H1 (cell line): Measurements from ENCODE around the gene MCRS1. TPM values are rescaled to one million over a fixed set of nuclear protein-coding genes. Genes with fewer than 3 reads are reported as not detected.
"Not testable (repeated sequence)": the region's sequence is repeated elsewhere in the genome, so short reads cannot be mapped to it uniquely, and the experiment has no call there.

ENCODE experiments used
- CTCF ChIA-PET: fragments of 300-600 bp; sonication (Branson Sonifier 250); formaldehyde crosslinking; loops from one replicate; lab custom pipeline; 2021; ENCODE audit not compliant: partially characterized antibody; lab: Charles Lee
- POLR2A ChIA-PET: fragments of 300-600 bp; sonication (Branson Sonifier 250); formaldehyde crosslinking; loops from one replicate; lab custom pipeline; 2021; ENCODE audit warnings: inconsistent platforms; ENCODE audit not compliant: partially characterized antibody; lab: Charles Lee
- DNase-seq, 2 experiments: peaks; one replicate each; pipeline versions ENCODE4 v3.0.0 to v3.0.0-alpha.2; 2010 to 2022; ENCODE audit warnings: low spot score in 2 of 2, low read depth in 1 of 2, mixed read lengths in 1 of 2
- FAIRE-seq: peaks from 2 replicates; lab custom pipeline; 2011; peaks lifted over from hg19 to GRCh38; lab: Jason Lieb, UNC
- H2AFZ ChIP-seq: 2 replicates; pipeline ENCODE4 v1.8.1; 2012; ENCODE audit warnings: low read length, inconsistent platforms
- H2AK5ac ChIP-seq: 2 replicates; pipeline ENCODE4 v1.6.1; 2013; ENCODE audit warnings: low read depth, low read length
- H2BK120ac ChIP-seq: replicated peaks from 2 replicates; pipeline ENCODE3; 2013; ENCODE audit warnings: low read depth, low read length, inconsistent platforms
- H2BK12ac ChIP-seq: 2 replicates; pipeline ENCODE4 v1.6.1; 2013; ENCODE audit warnings: low read depth, low read length
- H2BK15ac ChIP-seq: 2 replicates; pipeline ENCODE4 v1.6.1; 2013; ENCODE audit warnings: low read length
- H2BK20ac ChIP-seq: 2 replicates; pipeline ENCODE4 v1.6.1; 2013; ENCODE audit warnings: low read length
- H2BK5ac ChIP-seq: 2 replicates; pipeline ENCODE4 v1.6.1; 2013; ENCODE audit warnings: low read depth, low read length
- H3K14ac ChIP-seq: 2 replicates; pipeline ENCODE4 v1.6.1; 2013; ENCODE audit warnings: inconsistent platforms; ENCODE audit not compliant: insufficient read length
- H3K18ac ChIP-seq: 2 replicates; pipeline ENCODE4 v1.6.1; 2013; ENCODE audit warnings: low read length; ENCODE audit errors: extremely low read depth
- H3K23ac ChIP-seq: 2 replicates; pipeline ENCODE4 v1.6.1; 2013; ENCODE audit warnings: inconsistent platforms; ENCODE audit not compliant: insufficient read length
- H3K23me2 ChIP-seq: 2 replicates; pipeline ENCODE4 v1.6.1; 2013; ENCODE audit warnings: low read depth, low read length
- H3K27ac ChIP-seq: 2 replicates; pipeline ENCODE4 v1.6.1; 2011; ENCODE audit warnings: low read depth, low read length, inconsistent platforms
- H3K27me3 ChIP-seq, 4 experiments: replicated peaks in 1 of 4; 1 replicate in 1 of 4; 2 replicates in 3 of 4; pipeline versions ENCODE4 v1.6.1 to v1.8.1; 2011 to 2013; ENCODE audit warnings: low read length in 3 of 4, mild to moderate bottlenecking in 3 of 4, inconsistent platforms in 2 of 4, mixed read lengths in 2 of 4, moderate library complexity in 1 of 4; ENCODE audit not compliant: control insufficient read depth in 3 of 4, insufficient read depth in 3 of 4; ENCODE audit errors: extremely low read depth in 1 of 4
- H3K36me3 ChIP-seq, 4 experiments: 2 replicates each; pipeline versions ENCODE4 v1.6.1 to v1.8.1; 2011 to 2013; ENCODE audit warnings: mild to moderate bottlenecking in 4 of 4, low read length in 3 of 4, moderate library complexity in 2 of 4, control low read depth in 1 of 4, inconsistent platforms in 1 of 4; ENCODE audit not compliant: insufficient read depth in 4 of 4, control insufficient read depth in 2 of 4
- H3K4ac ChIP-seq: replicated peaks from 2 replicates; pipeline ENCODE3; 2013; ENCODE audit warnings: low read length, low read depth, mixed read lengths, inconsistent platforms; ENCODE audit not compliant: insufficient read length
- H3K4me1 ChIP-seq, 4 experiments: replicated peaks in 1 of 4; 1 replicate in 1 of 4; 2 replicates in 3 of 4; pipeline versions ENCODE4 v1.6.1 to v1.8.1; 2011 to 2013; ENCODE audit warnings: low read length in 3 of 4, inconsistent platforms in 2 of 4, mixed read lengths in 1 of 4; ENCODE audit not compliant: insufficient read depth in 4 of 4, control insufficient read depth in 3 of 4
- H3K4me2 ChIP-seq, 2 experiments: 2 replicates each; pipeline versions ENCODE4 v1.6.1 to v1.8.1; 2011 to 2013; ENCODE audit warnings: low read depth in 2 of 2, low read length in 2 of 2, control low read depth in 1 of 2, inconsistent platforms in 1 of 2, mild to moderate bottlenecking in 1 of 2; ENCODE audit not compliant: insufficient read depth in 1 of 2
- H3K4me3 ChIP-seq, 4 experiments: fragments of 200-600, 300-600 bp in 1 of 4; sonication (generic), shearing (Covaris generic), sonication (Bioruptor Twin) in 1 of 4; 2 replicates each; pipeline versions ENCODE4 v1.5.1 to v1.8.1; 2011 to 2016; ENCODE audit warnings: low read length in 4 of 4, low read depth in 3 of 4, control low read depth in 2 of 4, inconsistent platforms in 2 of 4, mild to moderate bottlenecking in 2 of 4, mixed read lengths in 1 of 4, moderate library complexity in 1 of 4; ENCODE audit not compliant: insufficient read depth in 2 of 4; ENCODE audit errors: extremely low read depth in 1 of 4
- H3K56ac ChIP-seq: replicated peaks from 2 replicates; pipeline ENCODE3; 2013; ENCODE audit warnings: low read depth, mild to moderate bottlenecking, mixed read lengths, low read length, inconsistent platforms; ENCODE audit not compliant: insufficient read length
- H3K79me1 ChIP-seq: 2 replicates; pipeline ENCODE4 v1.6.1; 2013; ENCODE audit warnings: low read depth, low read length, control low read depth
- H3K79me2 ChIP-seq, 2 experiments: 2 replicates each; pipeline versions ENCODE4 v1.6.1 to v1.8.1; 2012 to 2013; ENCODE audit warnings: low read length in 2 of 2, mild to moderate bottlenecking in 2 of 2, inconsistent platforms in 1 of 2; ENCODE audit not compliant: insufficient read depth in 2 of 2, control insufficient read depth in 1 of 2
- H3K9ac ChIP-seq, 4 experiments: replicated peaks in 1 of 4; 1 replicate in 1 of 4; 2 replicates in 3 of 4; pipeline versions ENCODE4 v1.6.1 to v1.8.1; 2011 to 2013; ENCODE audit warnings: low read depth in 3 of 4, low read length in 3 of 4, control low read depth in 2 of 4, mild to moderate bottlenecking in 2 of 4, moderate library complexity in 2 of 4, inconsistent platforms in 1 of 4; ENCODE audit errors: extremely low read depth in 1 of 4
- H3K9me3 ChIP-seq, 2 experiments: 2 replicates each; pipeline versions ENCODE4 v1.6.1 to v1.8.1; 2012 to 2013; ENCODE audit warnings: mild to moderate bottlenecking in 2 of 2, moderate library complexity in 2 of 2, control low read depth in 1 of 2, inconsistent platforms in 1 of 2, low read depth in 1 of 2, low read length in 1 of 2, mixed read lengths in 1 of 2; ENCODE audit not compliant: insufficient read depth in 2 of 2
- H4K20me1 ChIP-seq, 2 experiments: replicated peaks in 1 of 2; 2 replicates each; pipeline versions ENCODE3 to v1.8.1; 2011 to 2013; ENCODE audit warnings: inconsistent platforms in 2 of 2, low read length in 2 of 2, mild to moderate bottlenecking in 1 of 2; ENCODE audit not compliant: insufficient read depth in 2 of 2, control insufficient read depth in 1 of 2
- H4K5ac ChIP-seq: 2 replicates; pipeline ENCODE4 v1.6.1; 2013; ENCODE audit warnings: low read length, low read depth, mixed read lengths, inconsistent platforms; ENCODE audit not compliant: insufficient read length
- H4K8ac ChIP-seq: 2 replicates; pipeline ENCODE4 v1.8.0; 2013; ENCODE audit warnings: mild to moderate bottlenecking, moderate library complexity, low read length, inconsistent platforms; ENCODE audit not compliant: insufficient read depth; ENCODE audit errors: extremely low read depth
- H4K91ac ChIP-seq: replicated peaks from 2 replicates; pipeline ENCODE3; 2013; ENCODE audit warnings: low read length, mixed read lengths, inconsistent platforms; ENCODE audit not compliant: insufficient read length
- WGBS, 2 experiments: shearing (Covaris generic) in 1 of 2; methylation state at CpG; one replicate each; pipeline versions ENCODE4 v1.1.6 to v1.1.7; 2013 to 2015; ENCODE audit warnings: low lambda C conversion rate in 2 of 2, mixed read lengths in 2 of 2, inconsistent platforms in 1 of 2, low coverage in 1 of 2, missing lambda C conversion rate in 1 of 2; ENCODE audit not compliant: insufficient replicate concordance in 2 of 2, insufficient coverage in 1 of 2, insufficient read length in 1 of 2; ENCODE audit errors: extremely low coverage in 1 of 2, missing lambda C conversion rate in 1 of 2; 5-methylcytosine and 5-hydroxymethylcytosine counted together
- polyA plus RNA-seq, 7 experiments: library from polyadenylated mRNA; depleted of rRNA in 3 of 7; stranded (reverse) in 5 of 7; unstranded in 2 of 7; fragments of >200 nt in 5 of 7; fragments of 200-250 nt in 2 of 7; gene quantifications; 1 replicate in 5 of 7; 2 replicates in 1 of 7; 4 replicates in 1 of 7; pipeline versions ENCODE4 v1.2.1 to v1.2.3, GENCODE V29; 2011 to 2013; ENCODE audit warnings: missing spikeins in 2 of 7, mixed read lengths in 2 of 7
- total RNA-seq: library from RNA; stranded (reverse); fragmentation: NEBNext Ultra II Directional; extraction: Animal tissue kit (Norgen Biotek cat#: 25700); gene quantifications from 2 replicates; pipeline ENCODE4 v1.2.1, GENCODE V29; 2021

The MCRS1 gene
- total and polyA plus RNA-seq, 2 of the 8 experiments (the other 6 are each of a cell fraction or from before 2014, with no cell fraction given): 90.3 to 139 TPM

DNA sequence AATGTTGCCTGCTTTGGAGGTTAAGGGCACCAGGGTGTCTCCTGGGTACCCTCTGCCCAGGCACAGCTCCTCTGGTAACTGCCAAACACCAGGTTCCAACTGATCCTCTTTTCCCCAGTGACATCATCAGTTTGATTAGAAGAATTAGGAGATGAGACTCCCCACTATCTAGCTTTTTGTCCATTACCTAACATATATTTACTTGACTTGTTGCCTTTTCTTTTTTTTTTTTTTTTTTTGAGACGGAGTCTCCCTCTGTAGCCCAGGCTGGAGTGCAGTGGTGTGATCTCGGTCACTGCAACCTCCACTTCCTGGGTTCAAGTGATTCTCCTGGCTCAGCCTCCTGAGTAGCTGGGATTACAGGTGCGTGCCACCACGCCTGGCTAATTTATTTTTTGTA lies 37.6 kb upstream of the MCRS1 start, which contains the start of gene FAM186B:
Gene FAM186B (minus strand): TSS at position 101 of the 400 bp plus-strand sequence. CDS start 162 bp downstream, outside the sequence.
- H3K9ac ChIP-seq, H3K18ac ChIP-seq, H3K79me2 ChIP-seq, H3K23me2 ChIP-seq, H3K4me2 ChIP-seq, H4K20me1 ChIP-seq, H4K5ac ChIP-seq, H3K4me1 ChIP-seq, FAIRE-seq, H2AFZ ChIP-seq, H2BK15ac ChIP-seq, H3K56ac ChIP-seq, H3K27me3 ChIP-seq, H3K79me1 ChIP-seq, H4K8ac ChIP-seq, H3K4ac ChIP-seq, H3K23ac ChIP-seq, H3K14ac ChIP-seq, H2BK5ac ChIP-seq, H2BK120ac ChIP-seq, H2BK12ac ChIP-seq, H2BK20ac ChIP-seq, H3K4me3 ChIP-seq, H3K9me3 ChIP-seq, H3K27ac ChIP-seq, H3K36me3 ChIP-seq, H4K91ac ChIP-seq, DNase-seq: not testable (repeated sequence)
- ChIA-PET POLR2A (interaction anchor here (1.8 to 2.1 kb wide), 2 partner anchors 39 to 136 kb away, joined by 5 read pairs; partner anchors contain the start of gene TMBIM6), CTCF (interaction anchor here (0.6 to 1.4 kb wide), 8 partner anchors 12 to 443 kb away, joined by 3 to 7 read pairs (median 4); partner anchors contain the start of gene TMBIM6)
- 0 out of 2 replicates have a peak within 1 kb of the TSS, but pooled peaks have one; percentile 53 for H2AK5ac ChIP-seq
- 77% methylated on average over 3 of the region's 4 CpGs; no CpG with 5 or more reads in 1 of the 2 experiments for WGBS, 2 experiments
